AG20443 (cell line): Measurements from ENCODE around the gene IDI2.
"Not testable (repeated sequence)": the region's sequence is repeated elsewhere in the genome, so short reads cannot be mapped to it uniquely, and the experiment has no call there.

Experiments used
- DNase-seq: peaks from one replicate; pipeline ENCODE4 v3.0.0; 2012; ENCODE audit warnings: low spot score, mixed read lengths

The IDI2 gene

DNA sequence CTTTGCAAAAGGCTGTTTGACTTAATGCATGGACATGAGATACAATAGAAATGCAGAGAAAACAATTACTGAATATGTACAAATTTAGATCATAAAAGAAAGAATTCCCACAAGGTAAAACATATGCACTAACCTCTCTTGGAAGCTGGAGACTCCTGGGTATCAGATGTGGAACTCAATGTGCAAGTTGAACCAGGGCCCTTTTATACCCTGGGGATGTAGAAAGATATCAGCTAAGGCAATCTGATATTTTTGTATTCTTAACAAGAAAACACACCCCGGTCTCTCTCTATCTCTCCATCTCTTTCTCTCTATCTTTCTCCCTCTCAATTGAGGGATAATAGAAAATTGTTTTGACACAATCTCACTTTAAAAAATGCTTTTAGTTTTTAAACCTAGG, at the start of gene IDI2:
Gene IDI2, minus strand, starts transcription at position 177 of the 400 bp plus-strand sequence. CDS start 1,136 bp downstream, outside the sequence.
- DNase-seq: no peak

DNA sequence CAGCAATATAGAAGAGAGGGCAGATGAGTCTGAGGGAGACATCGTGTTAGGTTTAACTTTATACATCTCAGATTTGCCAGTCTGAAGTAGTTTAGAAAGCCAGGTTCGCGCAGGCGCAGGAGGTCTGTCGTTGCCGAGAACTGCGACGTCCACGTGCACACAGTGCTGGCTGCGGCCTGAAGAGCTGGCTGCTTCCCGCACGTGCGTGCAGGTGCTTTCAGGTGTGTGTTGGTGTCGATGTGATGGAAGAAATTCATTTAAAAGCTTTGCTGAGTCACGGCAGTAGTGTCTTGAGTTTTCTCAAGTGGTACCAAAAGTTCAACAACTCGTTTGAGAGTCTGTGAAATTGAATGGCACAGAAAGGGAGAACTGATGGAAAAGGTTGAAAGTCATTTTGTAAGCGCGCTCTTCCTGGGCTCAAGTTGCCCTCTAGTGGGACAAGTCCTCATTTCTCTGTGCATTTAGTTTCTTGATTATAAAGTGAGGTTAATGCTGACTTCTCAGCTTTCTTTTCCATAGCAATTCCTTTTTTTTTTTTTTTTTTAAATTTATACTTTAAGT, 49.2 kb upstream of the IDI2 start:
- DNase-seq: no peak

DNA sequence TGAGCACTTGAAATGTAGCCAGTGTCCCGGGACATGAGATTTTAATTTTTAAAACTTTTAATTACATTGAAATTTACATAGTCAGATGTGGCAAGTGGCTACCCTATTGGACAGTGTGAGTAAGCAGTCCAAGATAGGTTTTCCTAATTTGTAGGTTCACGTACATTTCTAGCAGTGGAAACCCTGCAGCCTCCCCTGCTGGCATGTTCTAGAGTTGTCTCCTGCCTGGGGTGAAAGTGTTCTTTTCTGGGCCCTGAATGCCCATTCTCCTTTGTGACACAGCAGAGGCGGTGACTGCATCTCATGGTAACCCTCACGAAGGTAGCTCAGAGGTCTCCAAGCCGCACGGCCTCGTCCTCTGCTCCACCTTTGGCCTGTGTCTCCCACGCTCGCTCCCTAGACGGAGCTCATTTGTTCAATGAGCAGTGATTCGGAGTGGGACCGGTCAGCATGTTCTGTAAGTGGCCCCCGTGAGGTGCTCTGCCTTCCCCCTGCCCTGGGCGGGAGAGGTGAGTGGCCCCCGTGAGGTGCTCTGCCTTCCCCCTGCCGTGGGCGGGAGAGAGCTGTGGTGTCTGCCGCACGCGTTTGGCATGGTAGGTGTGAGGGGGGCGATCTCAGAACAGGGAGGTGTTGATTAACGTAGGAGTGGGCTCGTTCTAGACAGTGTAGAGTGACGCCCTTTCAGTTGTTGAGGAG, 48.5 kb upstream of the IDI2 start:
- DNase-seq: no peak

DNA sequence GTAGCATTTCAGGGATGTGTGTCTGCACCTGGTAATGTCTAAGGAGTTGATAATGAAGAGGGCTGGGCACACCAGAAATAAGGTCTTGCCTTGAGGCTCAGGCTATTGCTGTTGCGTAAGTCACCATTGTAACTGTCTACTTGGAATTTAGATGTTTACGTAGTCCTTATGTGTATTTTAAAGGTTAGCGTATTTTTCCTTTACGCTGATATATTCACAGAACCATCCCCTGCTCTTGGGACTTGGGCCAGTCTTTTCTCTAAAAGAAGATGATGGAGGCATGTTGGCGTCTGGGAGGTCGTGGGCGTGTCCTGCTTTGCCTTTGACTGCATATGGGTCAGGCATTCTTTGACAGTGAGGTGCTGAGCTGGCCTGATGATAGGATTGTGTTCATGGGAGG, 45.3 kb upstream of the IDI2 start:
- no peak for DNase-seq

DNA sequence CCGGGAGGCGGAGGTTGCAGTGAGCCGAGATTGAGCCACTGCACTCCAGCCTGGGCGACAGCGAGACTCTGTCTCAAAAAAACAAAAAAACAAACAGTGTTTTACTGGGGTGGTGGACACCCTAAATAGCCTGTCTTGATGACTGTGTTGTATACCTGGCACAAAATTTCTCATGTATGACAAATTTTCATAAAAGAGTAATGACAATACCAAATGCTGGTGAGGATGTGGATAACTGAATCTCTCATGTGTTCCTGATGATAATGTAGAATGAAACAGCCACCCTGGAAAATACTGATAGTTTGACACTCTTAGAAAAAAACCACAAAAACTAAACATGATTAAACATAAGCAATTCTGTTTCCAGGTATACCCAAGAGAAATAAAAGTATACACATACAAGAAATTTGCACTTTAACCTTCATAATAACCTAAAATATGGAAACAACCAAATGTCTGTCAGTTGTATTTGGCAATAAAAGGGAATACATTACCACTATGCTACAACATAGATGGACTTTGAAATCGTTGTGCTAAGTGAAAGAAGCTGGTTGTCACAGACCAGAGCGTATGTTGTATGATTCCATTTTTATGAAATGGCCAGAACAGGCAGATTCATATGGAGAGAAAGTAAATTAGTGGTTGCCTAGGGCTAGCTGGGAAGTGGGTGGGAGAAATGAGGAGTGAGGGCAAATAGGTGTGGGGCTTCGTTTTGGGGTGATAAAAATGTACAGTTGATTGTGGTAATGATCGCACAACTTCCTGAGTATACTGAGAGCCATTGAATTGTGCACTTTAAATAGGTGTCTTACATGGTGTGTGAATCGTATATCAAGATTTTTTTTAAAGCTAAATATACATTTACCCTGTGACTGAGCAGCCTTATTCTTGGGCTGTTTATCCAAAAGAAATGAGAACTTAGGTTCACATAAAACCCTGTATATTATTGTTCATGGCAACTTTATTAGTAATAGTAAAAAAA, 43.0 kb upstream of the IDI2 start:
- DNase-seq: no peak

DNA sequence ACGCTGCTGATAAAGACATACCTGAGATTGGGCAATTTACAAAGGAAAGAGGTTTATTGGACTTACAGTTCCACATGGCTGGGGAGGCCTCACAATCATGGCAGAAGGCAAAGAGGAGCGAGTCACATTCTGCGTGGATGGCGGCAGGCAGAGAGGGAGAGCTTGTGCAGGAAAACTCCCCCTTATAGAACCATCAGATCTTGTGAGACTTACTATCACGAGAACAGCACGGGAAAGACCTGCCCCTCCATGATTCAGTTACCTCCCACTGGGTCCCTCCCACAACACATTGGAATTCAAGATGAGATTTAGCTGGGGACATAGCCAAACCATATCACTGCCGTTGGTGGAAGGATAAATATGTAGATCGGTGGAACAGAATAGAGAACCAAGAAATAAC, 41.1 kb upstream of the IDI2 start:
- not testable (repeated sequence) for DNase-seq

DNA sequence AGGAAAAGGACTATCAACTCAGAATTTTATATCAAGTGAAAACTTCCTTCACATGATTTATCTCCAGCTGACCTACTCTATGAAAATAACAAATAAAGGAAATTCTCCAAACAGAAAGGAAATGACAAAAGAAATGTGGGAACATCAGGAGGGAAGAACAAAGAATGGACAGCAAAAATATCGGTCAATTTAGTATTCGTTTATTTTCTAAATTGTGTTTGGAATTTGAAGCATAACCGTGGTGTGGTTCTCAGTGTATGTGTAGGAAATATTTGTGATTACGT, 39.2 kb upstream of the IDI2 start:
- no peak for DNase-seq

DNA sequence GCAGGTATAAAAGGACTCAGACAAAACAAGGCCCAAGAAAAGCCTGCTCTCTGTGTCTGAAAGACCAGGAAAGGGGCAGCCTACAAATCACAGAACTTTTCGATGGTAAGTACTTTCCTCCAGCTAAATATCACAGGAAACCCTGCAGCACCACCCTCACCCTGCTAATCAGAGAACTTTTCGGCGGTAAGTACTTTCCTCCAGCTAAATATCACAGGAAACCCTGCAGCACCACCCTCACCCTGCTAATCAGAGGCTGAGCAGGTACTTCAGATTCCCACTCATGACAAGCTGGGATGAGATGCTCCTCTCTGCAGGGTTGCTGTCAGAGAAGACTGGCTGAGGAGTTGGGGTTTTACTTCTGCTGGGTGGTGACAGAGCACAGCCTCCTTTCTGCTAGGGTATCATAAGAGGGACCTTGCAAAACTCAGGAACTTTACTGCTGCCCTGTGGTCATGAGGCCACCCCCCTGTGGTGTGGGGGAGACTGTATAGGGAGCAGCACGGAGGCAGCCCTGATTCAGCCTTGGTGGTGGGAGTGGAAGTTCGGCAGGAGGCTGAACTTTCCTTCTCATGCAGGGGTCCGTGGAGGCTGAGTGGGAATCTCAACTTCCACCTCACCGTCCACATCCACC, 37.7 kb upstream of the IDI2 start:
- no peak for DNase-seq

DNA sequence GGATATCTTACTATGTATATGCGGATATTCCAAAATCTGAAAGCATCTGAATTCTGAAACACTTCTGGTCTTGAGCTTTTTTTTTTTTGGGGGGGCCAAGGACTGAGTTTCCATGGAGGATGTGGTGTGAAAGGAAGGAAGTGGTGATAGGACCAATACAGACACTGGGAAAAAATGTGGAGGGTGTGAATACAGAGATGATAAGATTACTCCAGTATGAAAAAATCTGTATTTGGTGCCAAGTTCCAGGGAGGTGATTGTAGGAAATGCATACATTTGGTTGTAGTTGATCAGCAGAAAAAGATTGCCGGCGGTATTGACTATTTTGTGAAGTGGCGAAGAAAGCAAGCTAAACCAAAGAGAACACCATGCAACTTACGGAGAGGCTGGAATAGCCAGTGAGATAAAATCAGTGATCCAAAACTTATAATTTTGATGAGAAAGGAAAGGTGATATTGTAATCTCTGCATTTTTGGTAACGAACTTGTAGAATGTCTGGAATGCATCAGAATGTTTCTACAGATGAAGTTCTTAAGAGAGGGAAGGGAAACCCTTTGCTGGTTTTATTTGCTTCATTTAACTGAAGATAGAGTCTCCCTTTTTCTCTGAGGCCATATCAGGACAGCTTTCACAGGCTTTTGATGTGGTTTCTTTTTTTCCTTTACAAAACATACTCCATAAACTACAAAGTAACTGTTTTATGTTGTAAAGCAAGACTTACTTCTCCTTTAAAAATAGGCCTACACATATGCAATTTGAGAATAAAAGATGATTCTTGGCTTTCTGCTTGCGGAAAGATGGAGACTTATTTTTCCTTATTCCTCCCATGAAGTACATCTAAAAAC, 36.5 kb upstream of the IDI2 start:
- no peak for DNase-seq

DNA sequence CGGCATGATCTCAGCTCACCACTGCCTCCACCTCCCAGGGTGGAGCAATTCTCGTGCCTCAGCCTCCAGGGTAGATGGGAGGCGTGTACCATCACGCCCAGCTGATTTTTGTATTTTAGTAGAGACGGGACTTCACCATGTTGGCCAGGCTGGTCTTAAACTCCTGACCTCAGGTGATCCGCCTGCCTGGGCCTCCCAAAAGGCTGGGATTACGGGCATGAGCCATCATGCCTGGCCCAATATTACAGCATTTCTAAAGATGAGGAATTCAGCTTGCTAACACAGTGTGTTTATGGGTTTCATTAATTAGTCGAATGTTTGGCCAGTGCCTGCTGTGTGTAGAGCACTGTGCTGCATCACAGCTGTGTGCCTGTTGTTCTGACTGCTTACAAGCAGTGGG, 34.2 kb upstream of the IDI2 start:
- DNase-seq: no peak

DNA sequence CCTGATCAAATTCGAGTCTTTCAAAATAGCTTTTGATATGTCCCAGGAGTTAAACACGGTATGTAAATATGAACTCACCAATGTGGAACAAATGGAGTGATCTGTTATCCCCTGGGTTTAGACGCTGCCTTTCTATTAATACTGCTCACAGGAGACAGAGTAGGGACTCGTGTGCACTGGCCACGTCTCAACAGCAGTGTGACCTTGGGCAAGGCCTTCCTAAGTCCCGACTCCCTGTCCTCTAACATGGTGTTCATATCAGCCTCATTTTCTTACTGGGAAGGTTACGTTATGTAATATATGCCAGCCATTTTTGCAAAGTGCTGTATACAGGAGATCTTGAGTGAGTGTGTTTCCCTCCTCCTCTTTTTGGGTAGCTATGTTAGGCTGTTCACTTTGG, 32.4 kb upstream of the IDI2 start:
- DNase-seq: no peak

DNA sequence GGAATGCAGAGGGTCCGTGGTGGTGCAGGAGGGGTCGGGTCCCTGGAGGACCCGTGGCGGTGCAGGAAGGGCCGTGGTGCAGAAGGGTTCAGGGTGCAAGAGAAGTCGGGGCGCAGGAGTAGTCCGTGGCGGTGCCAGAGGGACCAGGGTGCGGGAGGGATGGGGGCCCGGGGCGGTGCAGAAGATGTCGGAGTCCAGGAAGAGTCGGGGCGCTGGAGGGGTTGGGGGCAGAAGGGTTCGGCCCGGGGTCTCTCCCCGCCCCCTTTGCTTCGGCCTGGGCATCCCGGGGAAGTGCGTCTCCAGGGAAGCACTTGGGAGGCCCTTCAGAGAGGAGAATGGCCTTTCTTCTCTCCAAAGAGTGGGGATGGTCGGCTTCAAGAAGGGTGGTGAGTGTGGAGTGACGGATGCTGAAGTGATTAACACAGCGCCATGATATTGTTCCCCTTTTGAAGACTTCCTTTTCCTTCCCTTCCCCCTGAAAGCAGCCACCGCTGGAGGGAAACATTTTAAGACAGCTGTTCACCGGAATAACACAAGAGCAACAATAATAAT, 31.5 kb upstream of the IDI2 start:
- DNase-seq: no peak

DNA sequence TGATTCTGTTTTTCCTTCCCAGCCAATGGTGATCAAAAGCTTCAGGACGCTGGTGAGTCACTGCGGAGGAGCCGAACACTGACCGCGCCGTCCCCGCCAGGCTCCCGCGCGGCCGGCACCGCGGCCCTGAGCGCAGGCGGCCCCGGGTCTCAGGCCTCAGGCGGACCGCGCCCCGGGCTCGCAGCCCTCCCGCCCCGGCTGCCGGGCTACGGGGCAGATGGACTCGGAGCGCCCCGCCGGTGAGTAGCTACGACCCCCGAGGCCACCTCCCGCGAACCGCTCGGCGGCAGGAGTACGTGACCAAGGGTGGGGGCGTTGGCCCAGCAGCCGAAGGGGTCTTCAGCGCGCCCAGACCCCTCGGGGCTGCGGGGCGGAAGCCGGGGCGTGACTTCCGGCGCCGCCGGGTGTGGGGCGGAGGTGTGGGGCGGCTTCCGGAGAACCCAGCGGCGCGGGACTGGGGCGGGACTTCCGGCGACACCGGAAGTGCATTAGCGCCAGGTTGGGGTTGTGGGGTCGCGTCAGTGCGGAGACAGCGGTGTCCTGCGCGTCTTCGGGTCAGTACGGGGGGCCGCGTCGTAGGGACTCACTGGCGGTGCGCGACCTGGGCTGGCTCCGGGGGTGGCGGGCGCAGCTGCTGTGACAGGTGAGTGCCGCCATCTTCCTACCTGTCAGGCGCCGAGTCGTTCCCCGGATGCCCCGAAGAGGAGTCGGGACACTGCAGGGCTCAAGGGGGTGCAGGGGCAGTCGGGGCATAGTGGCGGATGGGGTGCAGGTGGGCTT, 30.9 kb upstream of the IDI2 start, which contains the start of gene WDR37:
Gene WDR37, plus strand, starts transcription at position 60 of the 780 bp plus-strand sequence. CDS start 15,771 bp downstream, outside the sequence.
- DNase-seq: peak; percentile 96

DNA sequence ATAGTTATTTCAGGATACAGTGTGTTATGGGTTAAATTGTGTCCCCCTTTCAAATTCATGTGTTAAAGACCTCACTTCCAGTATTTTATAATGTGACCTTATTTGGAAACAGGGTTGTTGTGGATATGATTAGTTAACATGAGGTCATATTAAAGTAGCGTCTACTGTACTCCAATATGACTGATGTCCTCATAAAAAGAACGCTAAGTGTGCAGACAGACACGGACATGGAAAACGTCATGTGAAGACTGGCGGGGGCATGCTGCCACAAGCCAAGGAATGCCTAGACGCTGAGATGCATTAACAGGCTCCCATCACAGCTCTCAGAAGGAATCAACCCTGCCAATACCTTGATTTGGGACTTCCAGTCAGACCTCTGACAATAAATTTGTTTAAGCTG, 29.0 kb upstream of the IDI2 start:
- no peak for DNase-seq

DNA sequence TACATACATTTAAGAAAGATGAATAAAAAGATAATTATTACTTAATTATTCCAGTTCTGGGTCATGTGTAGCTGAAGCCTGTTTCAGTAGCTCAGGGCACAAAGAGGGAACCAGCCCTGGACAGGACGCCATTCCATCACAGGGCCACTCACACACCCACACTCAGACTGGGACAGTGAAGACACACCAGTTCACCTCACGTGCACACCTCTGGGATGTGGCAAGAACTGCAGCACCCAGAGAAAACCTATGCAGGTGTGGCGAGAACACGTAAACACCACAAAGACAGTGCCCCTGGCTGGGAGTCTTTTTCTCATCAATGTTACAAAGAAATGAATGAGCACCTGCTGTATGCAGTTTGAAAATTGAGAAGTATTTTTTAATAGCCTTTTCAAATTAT, 24.9 kb upstream of the IDI2 start:
- no peak for DNase-seq

DNA sequence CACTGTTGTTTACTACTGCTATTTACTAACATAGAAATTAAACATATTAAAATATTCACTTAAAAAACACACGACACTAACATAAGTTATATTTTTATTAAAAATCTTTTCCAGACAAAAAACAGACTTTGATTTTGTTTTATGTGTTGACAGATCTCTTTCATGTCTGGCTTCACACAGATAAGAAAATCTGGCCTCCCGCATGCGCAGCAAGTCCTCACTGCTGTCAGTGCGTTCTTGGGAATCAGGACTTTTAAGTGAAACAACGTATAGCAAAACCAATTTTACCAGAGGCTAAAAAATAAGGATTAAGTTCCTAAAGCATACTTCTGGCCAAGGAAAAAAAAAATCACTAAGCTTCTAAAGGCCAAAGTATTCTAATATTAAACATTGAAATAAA, 24.5 kb upstream of the IDI2 start:
- no peak for DNase-seq

DNA sequence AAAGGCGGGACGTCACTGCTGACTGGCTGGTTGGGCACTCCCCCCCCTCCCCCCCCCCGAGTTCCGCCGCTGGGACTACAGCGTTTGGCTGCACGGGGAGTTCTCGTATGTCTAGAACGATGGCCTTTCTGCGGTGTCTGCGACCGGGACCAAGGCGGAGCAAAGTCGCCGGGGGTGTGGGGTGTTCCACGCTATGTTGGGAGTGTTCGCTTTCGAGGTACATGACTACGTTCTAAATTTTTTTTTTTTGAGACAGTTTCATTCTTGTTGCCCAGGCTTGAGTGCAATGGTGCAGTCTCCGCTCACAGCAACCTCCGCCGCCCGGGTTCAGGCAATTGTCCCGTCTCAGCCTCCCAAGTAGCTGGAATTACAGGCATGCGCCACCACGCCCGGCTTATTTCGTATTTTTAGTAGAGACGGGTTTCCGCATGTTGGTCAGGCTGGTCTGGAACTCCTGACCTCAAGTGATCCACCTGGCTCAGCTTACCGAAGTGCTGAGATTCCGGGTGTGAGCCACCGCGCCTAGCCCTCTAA, 23.8 kb upstream of the IDI2 start:
- DNase-seq: no peak

DNA sequence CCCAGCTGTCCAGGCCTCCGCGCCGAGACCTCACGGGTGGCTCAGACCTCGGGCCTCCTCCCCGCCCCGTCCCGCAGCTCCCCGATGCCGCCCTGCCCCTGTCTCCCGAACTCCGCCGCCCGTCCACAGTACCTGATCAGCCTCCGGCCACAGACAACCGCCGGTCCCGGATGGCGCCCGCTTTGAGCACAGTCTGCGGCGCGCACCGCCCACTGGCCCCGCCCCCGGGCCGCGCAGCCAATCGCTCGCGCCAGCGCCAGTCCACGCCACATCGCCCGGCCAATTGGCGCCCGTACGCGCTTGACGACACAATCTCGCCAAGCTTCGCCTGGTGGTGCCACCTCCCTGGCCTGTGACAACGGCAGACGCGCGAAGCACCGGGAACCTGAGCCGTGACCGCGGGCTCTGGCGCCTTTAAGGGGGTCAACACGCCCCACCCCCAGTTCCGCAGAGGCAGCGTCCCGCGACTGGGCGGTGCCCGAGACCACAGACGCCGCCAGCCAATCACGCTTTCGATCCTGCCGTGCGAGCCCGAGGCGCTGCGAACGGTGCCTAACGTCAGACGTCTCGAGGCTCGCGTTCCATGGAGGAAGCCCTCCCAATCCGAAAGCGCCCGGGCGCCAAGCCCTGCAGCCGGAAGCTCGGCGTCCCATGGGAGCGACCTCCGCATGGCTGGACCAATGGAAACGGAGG, 23.2 kb upstream of the IDI2 start, which contains the start of gene IDI1:
Gene IDI1, minus strand, starts transcription at position 388 of the 693 bp plus-strand sequence. Its CDS starts 116 bp downstream, at position 272.
- DNase-seq: peak; percentile 97

DNA sequence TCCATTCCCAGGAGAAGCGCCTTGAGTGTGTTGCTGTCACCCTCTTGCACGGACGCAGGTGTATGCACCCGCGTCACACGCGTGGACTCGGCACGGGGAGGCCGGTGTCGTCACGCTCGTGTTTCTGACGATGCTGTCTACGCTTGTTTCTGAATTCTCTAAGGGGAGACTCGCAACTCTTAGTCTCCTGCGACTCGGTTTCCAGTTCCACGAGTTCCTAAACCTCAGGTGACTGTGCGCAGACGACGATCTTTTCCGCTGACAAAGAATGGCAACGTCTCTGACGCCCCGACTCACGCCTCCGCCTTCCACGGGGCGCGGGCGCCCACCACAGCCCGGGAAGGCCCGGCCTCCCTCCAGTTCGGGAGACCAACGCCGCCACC, 22.7 kb upstream of the IDI2 start:
- DNase-seq: no peak
